ENCODE data around the gene IL17RE.

DNA sequence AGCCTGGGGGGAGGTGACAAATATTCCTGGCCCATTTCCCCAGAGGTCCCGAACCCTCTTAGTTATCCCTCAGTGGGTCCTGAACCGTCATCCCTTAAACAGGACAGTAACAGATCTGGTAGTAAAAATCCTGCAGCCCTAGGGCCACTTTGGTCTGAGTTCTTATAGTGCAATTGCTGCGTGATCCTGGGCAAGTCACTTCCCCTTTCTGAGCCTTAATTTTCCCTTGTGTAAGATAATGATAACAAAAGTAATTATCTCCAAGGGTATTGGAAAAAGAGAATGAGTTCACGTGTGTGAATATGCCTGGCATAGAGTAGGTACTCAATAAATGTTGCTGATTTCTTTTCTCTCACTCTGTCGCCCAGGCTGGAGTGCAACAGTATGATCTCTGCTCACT is 15.2 kb upstream of the IL17RE start:
- TF ChIP-seq ZNF664 (tag by site-specific recombination; IDR thresholded peaks at IDR 0.05): no peak
- TF ChIP-seq, protein P1, sequence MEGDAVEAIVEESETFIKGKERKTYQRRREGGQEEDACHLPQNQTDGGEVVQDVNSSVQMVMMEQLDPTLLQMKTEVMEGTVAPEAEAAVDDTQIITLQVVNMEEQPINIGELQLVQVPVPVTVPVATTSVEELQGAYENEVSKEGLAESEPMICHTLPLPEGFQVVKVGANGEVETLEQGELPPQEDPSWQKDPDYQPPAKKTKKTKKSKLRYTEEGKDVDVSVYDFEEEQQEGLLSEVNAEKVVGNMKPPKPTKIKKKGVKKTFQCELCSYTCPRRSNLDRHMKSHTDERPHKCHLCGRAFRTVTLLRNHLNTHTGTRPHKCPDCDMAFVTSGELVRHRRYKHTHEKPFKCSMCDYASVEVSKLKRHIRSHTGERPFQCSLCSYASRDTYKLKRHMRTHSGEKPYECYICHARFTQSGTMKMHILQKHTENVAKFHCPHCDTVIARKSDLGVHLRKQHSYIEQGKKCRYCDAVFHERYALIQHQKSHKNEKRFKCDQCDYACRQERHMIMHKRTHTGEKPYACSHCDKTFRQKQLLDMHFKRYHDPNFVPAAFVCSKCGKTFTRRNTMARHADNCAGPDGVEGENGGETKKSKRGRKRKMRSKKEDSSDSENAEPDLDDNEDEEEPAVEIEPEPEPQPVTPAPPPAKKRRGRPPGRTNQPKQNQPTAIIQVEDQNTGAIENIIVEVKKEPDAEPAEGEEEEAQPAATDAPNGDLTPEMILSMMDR (tag by site-specific recombination; IDR thresholded peaks at IDR 0.05): no peak
- TF ChIP-seq, protein P2, sequence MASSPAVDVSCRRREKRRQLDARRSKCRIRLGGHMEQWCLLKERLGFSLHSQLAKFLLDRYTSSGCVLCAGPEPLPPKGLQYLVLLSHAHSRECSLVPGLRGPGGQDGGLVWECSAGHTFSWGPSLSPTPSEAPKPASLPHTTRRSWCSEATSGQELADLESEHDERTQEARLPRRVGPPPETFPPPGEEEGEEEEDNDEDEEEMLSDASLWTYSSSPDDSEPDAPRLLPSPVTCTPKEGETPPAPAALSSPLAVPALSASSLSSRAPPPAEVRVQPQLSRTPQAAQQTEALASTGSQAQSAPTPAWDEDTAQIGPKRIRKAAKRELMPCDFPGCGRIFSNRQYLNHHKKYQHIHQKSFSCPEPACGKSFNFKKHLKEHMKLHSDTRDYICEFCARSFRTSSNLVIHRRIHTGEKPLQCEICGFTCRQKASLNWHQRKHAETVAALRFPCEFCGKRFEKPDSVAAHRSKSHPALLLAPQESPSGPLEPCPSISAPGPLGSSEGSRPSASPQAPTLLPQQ (tag by site-specific recombination; IDR thresholded peaks at IDR 0.05): no peak
- TF ChIP-seq ZNF223 (tag by site-specific recombination; IDR thresholded peaks at IDR 0.05): no peak
- TF ChIP-seq, protein P3, sequence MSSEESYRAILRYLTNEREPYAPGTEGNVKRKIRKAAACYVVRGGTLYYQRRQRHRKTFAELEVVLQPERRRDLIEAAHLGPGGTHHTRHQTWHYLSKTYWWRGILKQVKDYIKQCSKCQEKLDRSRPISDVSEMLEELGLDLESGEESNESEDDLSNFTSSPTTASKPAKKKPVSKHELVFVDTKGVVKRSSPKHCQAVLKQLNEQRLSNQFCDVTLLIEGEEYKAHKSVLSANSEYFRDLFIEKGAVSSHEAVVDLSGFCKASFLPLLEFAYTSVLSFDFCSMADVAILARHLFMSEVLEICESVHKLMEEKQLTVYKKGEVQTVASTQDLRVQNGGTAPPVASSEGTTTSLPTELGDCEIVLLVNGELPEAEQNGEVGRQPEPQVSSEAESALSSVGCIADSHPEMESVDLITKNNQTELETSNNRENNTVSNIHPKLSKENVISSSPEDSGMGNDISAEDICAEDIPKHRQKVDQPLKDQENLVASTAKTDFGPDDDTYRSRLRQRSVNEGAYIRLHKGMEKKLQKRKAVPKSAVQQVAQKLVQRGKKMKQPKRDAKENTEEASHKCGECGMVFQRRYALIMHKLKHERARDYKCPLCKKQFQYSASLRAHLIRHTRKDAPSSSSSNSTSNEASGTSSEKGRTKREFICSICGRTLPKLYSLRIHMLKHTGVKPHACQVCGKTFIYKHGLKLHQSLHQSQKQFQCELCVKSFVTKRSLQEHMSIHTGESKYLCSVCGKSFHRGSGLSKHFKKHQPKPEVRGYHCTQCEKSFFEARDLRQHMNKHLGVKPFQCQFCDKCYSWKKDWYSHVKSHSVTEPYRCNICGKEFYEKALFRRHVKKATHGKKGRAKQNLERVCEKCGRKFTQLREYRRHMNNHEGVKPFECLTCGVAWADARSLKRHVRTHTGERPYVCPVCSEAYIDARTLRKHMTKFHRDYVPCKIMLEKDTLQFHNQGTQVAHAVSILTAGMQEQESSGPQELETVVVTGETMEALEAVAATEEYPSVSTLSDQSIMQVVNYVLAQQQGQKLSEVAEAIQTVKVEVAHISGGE (tag by site-specific recombination; conservative IDR thresholded peaks at IDR 0.05; ENCODE audit: low read depth): no peak
